ENCODE results near the gene MAP3K14. TPM values are rescaled to one million over a fixed set of nuclear protein-coding genes. Genes with fewer than 3 reads are reported as not detected.

The MAP3K14 gene
- total and polyA plus RNA-seq, 5 donors = 10.8 to 17.1 (median 15.0) TPM

Other genes starting within 250 kb of the MAP3K14 start
- gene PLCD3, start 184.5 kb downstream of the MAP3K14 start, total RNA-seq = 100 to 1,000 TPM in 3 of 4 donors, 10 to 100 TPM in 1; 94.2 to 164 (median 138) TPM
- 100 TPM for gene PLCD3, start 184.5 kb downstream of the MAP3K14 start, polyA plus RNA-seq
- 10 to 100 TPM; 11.9 to 14.8 (median 12.6) TPM for gene ACBD4, start 181.3 kb downstream of the MAP3K14 start, total RNA-seq
- 12.0 TPM for gene ACBD4, start 181.3 kb downstream of the MAP3K14 start, polyA plus RNA-seq
- 10 to 100 TPM; 37.1 to 42.6 (median 40.6) TPM for gene HEXIM1, start 168.5 kb downstream of the MAP3K14 start, total RNA-seq
- 21.2 TPM for gene HEXIM1, start 168.5 kb downstream of the MAP3K14 start, polyA plus RNA-seq
- 1 to 10 TPM; 3.5 to 8.2 (median 6.6) TPM for gene HEXIM2, start 155.1 kb downstream of the MAP3K14 start, total RNA-seq
- gene HEXIM2, start 155.1 kb downstream of the MAP3K14 start, polyA plus RNA-seq = 6.5 TPM
- 10 to 100 TPM; 12.3 to 17.0 (median 14.1) TPM for gene FMNL1, start 95.1 kb downstream of the MAP3K14 start, total RNA-seq
- gene FMNL1, start 95.1 kb downstream of the MAP3K14 start, polyA plus RNA-seq = 10.5 TPM
- gene SPATA32, start 54.9 kb downstream of the MAP3K14 start, total RNA-seq = not detected
- gene SPATA32, start 54.9 kb downstream of the MAP3K14 start, polyA plus RNA-seq = not detected
- gene ARHGAP27, start 115.8 kb upstream of the MAP3K14 start, total RNA-seq = 10 to 100 TPM; 25.1 to 32.0 (median 28.1) TPM
- 26.8 TPM for gene ARHGAP27, start 115.8 kb upstream of the MAP3K14 start, polyA plus RNA-seq
- gene PLEKHM1, start 173.7 kb upstream of the MAP3K14 start, total RNA-seq = 10 to 100 TPM; 26.3 to 31.0 (median 29.4) TPM
- 11.9 TPM for gene PLEKHM1, start 173.7 kb upstream of the MAP3K14 start, polyA plus RNA-seq

Measured in right cardiac atrium (tissue), 5 donors.